Adrenal gland (tissue), 5 donors: ENCODE data around the gene RAD51B.

Experiments used
- CTCF ChIP-seq, 6 experiments: fragments of 450-650 bp in 4 of 6; fragments of 200-600 bp in 2 of 6; sonication (generic) in 1 of 6; IDR thresholded peaks; 1 replicate in 5 of 6; 2 replicates in 1 of 6; pipeline versions ENCODE4 v1.5.1 to v1.8.0; 2016 to 2021; ENCODE audit warnings: antibody characterized with exemption in 6 of 6, mild to moderate bottlenecking in 2 of 6, moderate library complexity in 1 of 6
- POLR2A ChIP-seq, 2 donors: fragments of 450-650 bp; IDR thresholded peaks; one replicate each; pipeline ENCODE4 v1.6.1; 2017; ENCODE audit warnings: antibody characterized with exemption in 2 of 2, mild to moderate bottlenecking in 2 of 2, moderate library complexity in 1 of 2
- donor health status: DM: no; HTN: no; CAD: no.

DNA sequence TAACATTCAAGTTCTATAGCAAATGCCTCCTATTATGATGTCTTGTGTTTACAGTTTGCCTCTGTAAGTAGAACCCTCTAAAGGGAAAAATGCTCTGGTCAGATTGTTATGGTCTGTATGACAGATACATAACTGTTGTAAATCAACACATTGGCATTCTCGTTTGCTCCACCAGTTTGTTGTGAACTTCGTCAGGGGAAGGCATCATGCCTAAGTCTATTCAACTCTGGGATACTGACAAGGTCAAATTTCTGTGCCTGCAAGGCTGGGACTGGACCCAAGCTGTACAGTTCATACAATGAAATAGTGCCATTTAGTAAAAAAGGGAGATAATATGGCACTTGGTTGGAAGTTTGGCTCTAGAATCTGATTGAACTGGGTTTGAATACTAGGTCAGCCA is 392.3 kb downstream of the RAD51B start:
- TF ChIP-seq CTCF (IDR thresholded peaks at IDR 0.05) (no peak), POLR2A (IDR thresholded peaks at IDR 0.05) (no peak)
